Coronary artery (tissue), 2 donors: Measurements from ENCODE around the gene FAM171A2.

ENCODE experiments used
- DNase-seq: peaks from one replicate; pipeline ENCODE4 v3.0.0-alpha.2; 2017; ENCODE audit warnings: low spot score
- H3K27ac ChIP-seq, 2 donors: fragments of 200-600 bp; sonication (generic); one replicate each; pipeline ENCODE4 v1.5.1; 2016 to 2019
- H3K4me3 ChIP-seq: fragments of 200-600 bp; sonication (generic); 2 replicates; pipeline ENCODE4 v1.5.1; 2016; ENCODE audit warnings: mild to moderate bottlenecking, moderate library complexity
- CTCF ChIP-seq: fragments of 200-600 bp; sonication (generic); IDR thresholded peaks from one replicate; pipeline ENCODE4 v1.5.1; 2019; ENCODE audit warnings: antibody characterized with exemption

The FAM171A2 gene

GRCh38 chr17:44362949-44363612, 572 bp downstream of the FAM171A2 start:
- Histone ChIP-seq H3K27ac (no peak overlapping the region), H3K4me3 (peak overlapping the region; percentile 73)
- TF ChIP-seq CTCF: no peak
- DNase-seq: no peak

- no peak for DNase-seq
- no peak overlapping the region for H3K27ac ChIP-seq
- TF ChIP-seq CTCF: no peak
- peak overlapping the region; percentile 73 for H3K4me3 ChIP-seq
Observed at GRCh38 chr17:44362459-44362948, 1.1 kb downstream of the FAM171A2 start.

- DNase-seq: no peak
- H3K27ac ChIP-seq: no peak overlapping the region
- H3K4me3 ChIP-seq: no peak overlapping the region
- no peak for TF ChIP-seq CTCF
Observed at GRCh38 chr17:44361292-44362260, 2.1 kb downstream of the FAM171A2 start.

- no peak overlapping the region for H3K4me3 ChIP-seq
- no peak overlapping the region for H3K27ac ChIP-seq
- TF ChIP-seq CTCF: no peak
- no peak for DNase-seq
Observed at GRCh38 chr17:44360826-44361225, 2.8 kb downstream of the FAM171A2 start.

- Histone ChIP-seq H3K27ac (no peak overlapping the region), H3K4me3 (no peak overlapping the region)
- DNase-seq: no peak
- TF ChIP-seq CTCF: no peak
Observed at GRCh38 chr17:44360144-44360533, 3.5 kb downstream of the FAM171A2 start.

GRCh38 chr17:44359458-44360143, 4.1 kb downstream of the FAM171A2 start:
- no peak for TF ChIP-seq CTCF

More at GRCh38 chr17:44359458-44360143, 4.1 kb downstream of the FAM171A2 start:
- H3K27ac ChIP-seq: no peak overlapping the region
- H3K4me3 ChIP-seq: no peak overlapping the region
- DNase-seq: no peak
